Measurements from ENCODE around the gene DPP4. TPM values are rescaled to one million over a fixed set of nuclear protein-coding genes. Genes with fewer than 3 reads are reported as not detected.
"Not testable (repeated sequence)": the region's sequence is repeated elsewhere in the genome, so short reads cannot be mapped to it uniquely, and the experiment has no call there.

Gene DPP4
- total and polyA plus RNA-seq, 3 donors from 2014 or later = 1.2 to 6.3 (median 1.7) TPM

GRCh38 chr2:161981679-161982250 lies 92.2 kb downstream of the DPP4 start:
- no peak for DNase-seq
- Histone ChIP-seq H3K36me3 (ENCODE audit: low read depth, missing control alignments) (no peaks in the 10 kb centered on the region), H3K9me3 (no peaks in the 10 kb centered on the region), H3K27ac (no peak overlapping the region), H3K4me1 (no peaks in the 10 kb centered on the region), H3K27me3 (no peaks in the 10 kb centered on the region), H3K4me3 (no peak overlapping the region)
- intact Hi-C loops (cut with DNase I; ENCODE audit: low total_unique reads) = no loop called here
- no peak for TF ChIP-seq CTCF (IDR thresholded peaks at IDR 0.05)
- TF ChIP-seq POLR2A (IDR thresholded peaks at IDR 0.05) = no peak
- 93 to 94% methylated on average over 10 of the region's 10 CpGs for WGBS, 2 donors

GRCh38 chr2:161980976-161981375 lies 93.0 kb downstream of the DPP4 start:
- Histone ChIP-seq H3K9me3 (no peaks in the 10 kb centered on the region), H3K36me3 (ENCODE audit: low read depth, missing control alignments) (no peaks in the 10 kb centered on the region), H3K27me3 (no peaks in the 10 kb centered on the region), H3K27ac (no peak overlapping the region), H3K4me3 (no peak overlapping the region), H3K4me1 (no peaks in the 10 kb centered on the region)
- intact Hi-C loops (cut with DNase I; ENCODE audit: low total_unique reads) = no loop called here
- WGBS, 2 donors = 60 to 63% methylated on average over 1 of the region's 1 CpG
- no peak for TF ChIP-seq CTCF (IDR thresholded peaks at IDR 0.05)
- TF ChIP-seq POLR2A (IDR thresholded peaks at IDR 0.05) = no peak
- DNase-seq = no peak

- DNase-seq = no peak
- intact Hi-C loops (cut with DNase I; ENCODE audit: low total_unique reads) = no loop called here
- TF ChIP-seq CTCF (IDR thresholded peaks at IDR 0.05) (no peak), POLR2A (IDR thresholded peaks at IDR 0.05) (no peak)
- H3K27ac ChIP-seq = no peak overlapping the region
- H3K36me3 ChIP-seq (ENCODE audit: low read depth, missing control alignments) = no peaks in the 10 kb centered on the region
- H3K27me3 ChIP-seq = no peaks in the 10 kb centered on the region
- no peaks in the 10 kb centered on the region for H3K4me1 ChIP-seq
- WGBS, 2 donors = 80 to 83% methylated on average over 2 of the region's 2 CpGs
- H3K4me3 ChIP-seq = no peak overlapping the region
- H3K9me3 ChIP-seq = no peaks in the 10 kb centered on the region
Observed at GRCh38 chr2:161979490-161979889, 94.5 kb downstream of the DPP4 start.

GRCh38 chr2:161977926-161978325 lies 96.1 kb downstream of the DPP4 start:
- H3K27me3 ChIP-seq; H3K36me3 ChIP-seq (ENCODE audit: low read depth, missing control alignments); H3K4me1 ChIP-seq; intact Hi-C loops (cut with DNase I; ENCODE audit: low total_unique reads); DNase-seq; H3K27ac ChIP-seq; H3K4me3 ChIP-seq; H3K9me3 ChIP-seq: not testable (repeated sequence)
- 90 to 93% methylated on average over 6 of the region's 6 CpGs for WGBS, 2 donors

- intact Hi-C loops (cut with DNase I; ENCODE audit: low total_unique reads) = no loop called here
- no peak for DNase-seq
- Histone ChIP-seq H3K4me1 (no peaks in the 10 kb centered on the region), H3K9me3 (no peaks in the 10 kb centered on the region), H3K36me3 (ENCODE audit: low read depth, missing control alignments) (no peaks in the 10 kb centered on the region), H3K27ac (no peak overlapping the region), H3K4me3 (no peak overlapping the region), H3K27me3 (no peaks in the 10 kb centered on the region)
- no peak for TF ChIP-seq CTCF (IDR thresholded peaks at IDR 0.05)
Observed at GRCh38 chr2:161976917-161977316, 97.1 kb downstream of the DPP4 start.
